ENCODE data around the gene PCYT2.

- TF ChIP-seq CTCF (conservative IDR thresholded peaks at IDR 0.05; ENCODE audit: low read depth, low read length) (no peak), EZH2 (IDR thresholded peaks at IDR 0.05; ENCODE audit: borderline replicate concordance, low read depth, low read length, poor library complexity, severe bottlenecking) (no peak)
Observed at GRCh38 chr17:81870981-81871386, 40.2 kb downstream of the PCYT2 start, which contains the start of gene ARHGDIA.
